H1 (cell line): ENCODE results near the gene SERPINB1.

Experiments
- ATF3 ChIP-seq: IDR thresholded peaks from 2 replicates; pipeline ENCODE4 v1.6.1; 2011; ENCODE audit warnings: low read depth, mild to moderate bottlenecking, low read length; ENCODE audit not compliant: insufficient read depth
- CTCF ChIP-seq, 3 experiments: IDR thresholded peaks; 1 replicate in 2 of 3; 2 replicates in 1 of 3; pipeline versions ENCODE4 v1.5.1 to v1.6.1; 2011; ENCODE audit warnings: low read length in 3 of 3, mild to moderate bottlenecking in 3 of 3, inconsistent platforms in 2 of 3, low read depth in 1 of 3, moderate library complexity in 1 of 3; ENCODE audit not compliant: insufficient read depth in 1 of 3; ENCODE audit errors: control extremely low read depth in 1 of 3
- HDAC2 ChIP-seq, 2 experiments: fragments of 300-600 bp in 1 of 2; sonication (generic) in 1 of 2; IDR thresholded peaks; 2 replicates each; pipeline ENCODE4 v1.6.1; 2011 to 2012; ENCODE audit warnings: low read depth in 2 of 2, low read length in 2 of 2, mild to moderate bottlenecking in 2 of 2, moderate library complexity in 2 of 2, borderline replicate concordance in 1 of 2, inconsistent platforms in 1 of 2
- JUND ChIP-seq: IDR thresholded peaks from 2 replicates; pipeline ENCODE4 v1.6.1; 2011; ENCODE audit warnings: mild to moderate bottlenecking, improper control_type of control experiment, low read length
- KDM1A ChIP-seq: fragments of 200-600, 300-600 bp; sonication (generic); IDR thresholded peaks from 2 replicates; pipeline ENCODE4 v1.7.1; 2016; ENCODE audit warnings: mild to moderate bottlenecking, low read length, borderline replicate concordance
- POLR2A ChIP-seq, 2 experiments: IDR thresholded peaks; 1 replicate in 1 of 2; 2 replicates in 1 of 2; pipeline ENCODE4 v1.6.1; 2011; ENCODE audit warnings: low read depth in 2 of 2, low read length in 2 of 2, mild to moderate bottlenecking in 2 of 2; ENCODE audit errors: control extremely low read depth in 1 of 2
- POLR2AphosphoS5 ChIP-seq: IDR thresholded peaks from 2 replicates; pipeline ENCODE4 v1.6.1; 2011; ENCODE audit warnings: low read depth, low read length
- RXRA ChIP-seq: IDR thresholded peaks from 2 replicates; pipeline ENCODE4 v1.6.1; 2011; ENCODE audit warnings: low read depth, mild to moderate bottlenecking, low read length, moderate library complexity; ENCODE audit not compliant: insufficient read depth
- TF ChIP-seq, protein P1 (sequence below): fragments of 300-600 bp; sonication (generic); IDR thresholded peaks from 2 replicates; pipeline ENCODE4 v1.7.1; 2012; ENCODE audit warnings: low read length, moderate library complexity, mild to moderate bottlenecking, inconsistent platforms; ENCODE audit not compliant: insufficient replicate concordance
- TF ChIP-seq, protein P2 (sequence below): IDR thresholded peaks from 2 replicates; pipeline ENCODE4 v1.6.1; 2012; ENCODE audit warnings: inconsistent platforms

- TF ChIP-seq POLR2AphosphoS5 (no peak), KDM1A (no peak), POLR2A (IDR thresholded peaks at IDR 0.05; ENCODE audit: control extremely low read depth in 1 of 2, low read depth in 2 of 2, low read length in 2 of 2) (no peak), CTCF (IDR thresholded peaks at IDR 0.05; ENCODE audit: control extremely low read depth in 1 of 3, insufficient read depth in 1 of 3, low read depth in 1 of 3, low read length in 3 of 3) (no peak), HDAC2 (IDR thresholded peaks at IDR 0.05; ENCODE audit: borderline replicate concordance in 1 of 2, low read depth in 2 of 2, low read length in 2 of 2) (no peak), RXRA (no peak), JUND (no peak), ATF3 (no peak)
- TF ChIP-seq, protein P1, sequence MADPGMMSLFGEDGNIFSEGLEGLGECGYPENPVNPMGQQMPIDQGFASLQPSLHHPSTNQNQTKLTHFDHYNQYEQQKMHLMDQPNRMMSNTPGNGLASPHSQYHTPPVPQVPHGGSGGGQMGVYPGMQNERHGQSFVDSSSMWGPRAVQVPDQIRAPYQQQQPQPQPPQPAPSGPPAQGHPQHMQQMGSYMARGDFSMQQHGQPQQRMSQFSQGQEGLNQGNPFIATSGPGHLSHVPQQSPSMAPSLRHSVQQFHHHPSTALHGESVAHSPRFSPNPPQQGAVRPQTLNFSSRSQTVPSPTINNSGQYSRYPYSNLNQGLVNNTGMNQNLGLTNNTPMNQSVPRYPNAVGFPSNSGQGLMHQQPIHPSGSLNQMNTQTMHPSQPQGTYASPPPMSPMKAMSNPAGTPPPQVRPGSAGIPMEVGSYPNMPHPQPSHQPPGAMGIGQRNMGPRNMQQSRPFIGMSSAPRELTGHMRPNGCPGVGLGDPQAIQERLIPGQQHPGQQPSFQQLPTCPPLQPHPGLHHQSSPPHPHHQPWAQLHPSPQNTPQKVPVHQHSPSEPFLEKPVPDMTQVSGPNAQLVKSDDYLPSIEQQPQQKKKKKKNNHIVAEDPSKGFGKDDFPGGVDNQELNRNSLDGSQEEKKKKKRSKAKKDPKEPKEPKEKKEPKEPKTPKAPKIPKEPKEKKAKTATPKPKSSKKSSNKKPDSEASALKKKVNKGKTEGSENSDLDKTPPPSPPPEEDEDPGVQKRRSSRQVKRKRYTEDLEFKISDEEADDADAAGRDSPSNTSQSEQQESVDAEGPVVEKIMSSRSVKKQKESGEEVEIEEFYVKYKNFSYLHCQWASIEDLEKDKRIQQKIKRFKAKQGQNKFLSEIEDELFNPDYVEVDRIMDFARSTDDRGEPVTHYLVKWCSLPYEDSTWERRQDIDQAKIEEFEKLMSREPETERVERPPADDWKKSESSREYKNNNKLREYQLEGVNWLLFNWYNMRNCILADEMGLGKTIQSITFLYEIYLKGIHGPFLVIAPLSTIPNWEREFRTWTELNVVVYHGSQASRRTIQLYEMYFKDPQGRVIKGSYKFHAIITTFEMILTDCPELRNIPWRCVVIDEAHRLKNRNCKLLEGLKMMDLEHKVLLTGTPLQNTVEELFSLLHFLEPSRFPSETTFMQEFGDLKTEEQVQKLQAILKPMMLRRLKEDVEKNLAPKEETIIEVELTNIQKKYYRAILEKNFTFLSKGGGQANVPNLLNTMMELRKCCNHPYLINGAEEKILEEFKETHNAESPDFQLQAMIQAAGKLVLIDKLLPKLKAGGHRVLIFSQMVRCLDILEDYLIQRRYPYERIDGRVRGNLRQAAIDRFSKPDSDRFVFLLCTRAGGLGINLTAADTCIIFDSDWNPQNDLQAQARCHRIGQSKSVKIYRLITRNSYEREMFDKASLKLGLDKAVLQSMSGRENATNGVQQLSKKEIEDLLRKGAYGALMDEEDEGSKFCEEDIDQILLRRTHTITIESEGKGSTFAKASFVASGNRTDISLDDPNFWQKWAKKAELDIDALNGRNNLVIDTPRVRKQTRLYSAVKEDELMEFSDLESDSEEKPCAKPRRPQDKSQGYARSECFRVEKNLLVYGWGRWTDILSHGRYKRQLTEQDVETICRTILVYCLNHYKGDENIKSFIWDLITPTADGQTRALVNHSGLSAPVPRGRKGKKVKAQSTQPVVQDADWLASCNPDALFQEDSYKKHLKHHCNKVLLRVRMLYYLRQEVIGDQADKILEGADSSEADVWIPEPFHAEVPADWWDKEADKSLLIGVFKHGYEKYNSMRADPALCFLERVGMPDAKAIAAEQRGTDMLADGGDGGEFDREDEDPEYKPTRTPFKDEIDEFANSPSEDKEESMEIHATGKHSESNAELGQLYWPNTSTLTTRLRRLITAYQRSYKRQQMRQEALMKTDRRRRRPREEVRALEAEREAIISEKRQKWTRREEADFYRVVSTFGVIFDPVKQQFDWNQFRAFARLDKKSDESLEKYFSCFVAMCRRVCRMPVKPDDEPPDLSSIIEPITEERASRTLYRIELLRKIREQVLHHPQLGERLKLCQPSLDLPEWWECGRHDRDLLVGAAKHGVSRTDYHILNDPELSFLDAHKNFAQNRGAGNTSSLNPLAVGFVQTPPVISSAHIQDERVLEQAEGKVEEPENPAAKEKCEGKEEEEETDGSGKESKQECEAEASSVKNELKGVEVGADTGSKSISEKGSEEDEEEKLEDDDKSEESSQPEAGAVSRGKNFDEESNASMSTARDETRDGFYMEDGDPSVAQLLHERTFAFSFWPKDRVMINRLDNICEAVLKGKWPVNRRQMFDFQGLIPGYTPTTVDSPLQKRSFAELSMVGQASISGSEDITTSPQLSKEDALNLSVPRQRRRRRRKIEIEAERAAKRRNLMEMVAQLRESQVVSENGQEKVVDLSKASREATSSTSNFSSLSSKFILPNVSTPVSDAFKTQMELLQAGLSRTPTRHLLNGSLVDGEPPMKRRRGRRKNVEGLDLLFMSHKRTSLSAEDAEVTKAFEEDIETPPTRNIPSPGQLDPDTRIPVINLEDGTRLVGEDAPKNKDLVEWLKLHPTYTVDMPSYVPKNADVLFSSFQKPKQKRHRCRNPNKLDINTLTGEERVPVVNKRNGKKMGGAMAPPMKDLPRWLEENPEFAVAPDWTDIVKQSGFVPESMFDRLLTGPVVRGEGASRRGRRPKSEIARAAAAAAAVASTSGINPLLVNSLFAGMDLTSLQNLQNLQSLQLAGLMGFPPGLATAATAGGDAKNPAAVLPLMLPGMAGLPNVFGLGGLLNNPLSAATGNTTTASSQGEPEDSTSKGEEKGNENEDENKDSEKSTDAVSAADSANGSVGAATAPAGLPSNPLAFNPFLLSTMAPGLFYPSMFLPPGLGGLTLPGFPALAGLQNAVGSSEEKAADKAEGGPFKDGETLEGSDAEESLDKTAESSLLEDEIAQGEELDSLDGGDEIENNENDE: no peak
- TF ChIP-seq, protein P2, sequence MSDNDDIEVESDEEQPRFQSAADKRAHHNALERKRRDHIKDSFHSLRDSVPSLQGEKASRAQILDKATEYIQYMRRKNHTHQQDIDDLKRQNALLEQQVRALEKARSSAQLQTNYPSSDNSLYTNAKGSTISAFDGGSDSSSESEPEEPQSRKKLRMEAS: no peak
Measured at GRCh38 chr6:2802521-2803060, 39.1 kb downstream of the SERPINB1 start.
